H9 (cell line): Measurements from ENCODE around the gene WSCD2. TPM values are rescaled to one million over a fixed set of nuclear protein-coding genes. Genes with fewer than 3 reads are reported as not detected.

ENCODE experiments used
- DNase-seq: peaks from one replicate; pipeline ENCODE4 v3.0.0-alpha.2; 2017
- H2AFZ ChIP-seq: one replicate; pipeline ENCODE4 v1.6.1; 2013; ENCODE audit warnings: mild to moderate bottlenecking, low read length, control low read depth, moderate library complexity
- H2AK5ac ChIP-seq: 2 replicates; pipeline ENCODE4 v1.6.1; 2013; ENCODE audit warnings: low read length, control low read depth, mixed read lengths; ENCODE audit not compliant: insufficient read length
- H2BK120ac ChIP-seq: one replicate; pipeline ENCODE4 v1.6.1; 2013; ENCODE audit warnings: low read depth, mild to moderate bottlenecking, low read length, control low read depth, inconsistent platforms; ENCODE audit not compliant: poor library complexity, severe bottlenecking
- H2BK12ac ChIP-seq: 2 replicates; pipeline ENCODE4 v1.6.1; 2013; ENCODE audit warnings: low read length, control low read depth, mixed read lengths, low read depth; ENCODE audit not compliant: insufficient read length
- H2BK15ac ChIP-seq: 2 replicates; pipeline ENCODE4 v1.6.1; 2013; ENCODE audit warnings: low read depth, low read length, control low read depth
- H2BK20ac ChIP-seq: one replicate; pipeline ENCODE4 v1.6.1; 2013; ENCODE audit warnings: low read depth, mild to moderate bottlenecking, low read length, control low read depth, inconsistent platforms; ENCODE audit not compliant: poor library complexity, severe bottlenecking
- H2BK5ac ChIP-seq: 2 replicates; pipeline ENCODE4 v1.6.1; 2013; ENCODE audit warnings: low read length, control low read depth, mixed read lengths; ENCODE audit not compliant: insufficient read length
- H3K14ac ChIP-seq: 2 replicates; pipeline ENCODE4 v1.6.1; 2013; ENCODE audit warnings: low read length, control low read depth; ENCODE audit not compliant: insufficient read depth
- H3K18ac ChIP-seq: 2 replicates; pipeline ENCODE4 v1.6.1; 2013; ENCODE audit warnings: low read depth, mild to moderate bottlenecking, mixed read lengths, low read length, control low read depth; ENCODE audit not compliant: insufficient read length
- H3K23ac ChIP-seq: 2 replicates; pipeline ENCODE4 v1.6.1; 2013; ENCODE audit warnings: low read length, control low read depth, mixed read lengths, low read depth; ENCODE audit not compliant: insufficient read length
- H3K23me2 ChIP-seq: 2 replicates; pipeline ENCODE4 v1.6.1; 2013; ENCODE audit warnings: low read depth, mild to moderate bottlenecking, mixed read lengths, low read length, control low read depth; ENCODE audit not compliant: insufficient read length, poor library complexity, severe bottlenecking
- H3K27ac ChIP-seq: 2 replicates; pipeline ENCODE4 v1.5.1; 2013; ENCODE audit warnings: low read length, control low read depth, mixed read lengths, low read depth; ENCODE audit not compliant: insufficient read length
- H3K27me3 ChIP-seq: 2 replicates; pipeline ENCODE4 v1.6.1; 2013; ENCODE audit warnings: low read length, control low read depth, inconsistent platforms; ENCODE audit not compliant: insufficient read depth
- H3K4ac ChIP-seq: 2 replicates; pipeline ENCODE4 v1.6.1; 2013; ENCODE audit warnings: low read depth, mild to moderate bottlenecking, control low read depth, inconsistent platforms, low read length, moderate library complexity
- H3K4me1 ChIP-seq: 2 replicates; pipeline ENCODE4 v1.6.1; 2013; ENCODE audit warnings: low read length, control low read depth, inconsistent platforms; ENCODE audit not compliant: insufficient read depth
- H3K4me2 ChIP-seq: 2 replicates; pipeline ENCODE4 v1.6.1; 2013; ENCODE audit warnings: low read length, control low read depth, mixed read lengths; ENCODE audit not compliant: insufficient read length, insufficient read depth
- H3K56ac ChIP-seq: 2 replicates; pipeline ENCODE4 v1.6.1; 2013; ENCODE audit warnings: low read depth, mild to moderate bottlenecking, mixed read lengths, low read length, control low read depth; ENCODE audit not compliant: insufficient read length
- H3K79me1 ChIP-seq: 2 replicates; pipeline ENCODE4 v1.6.1; 2013; ENCODE audit warnings: low read depth, mild to moderate bottlenecking, moderate library complexity, low read length, control low read depth, inconsistent platforms; ENCODE audit not compliant: insufficient read depth, poor library complexity, severe bottlenecking
- H3K79me2 ChIP-seq: 2 replicates; pipeline ENCODE4 v1.6.1; 2013; ENCODE audit warnings: low read length, control low read depth, inconsistent platforms; ENCODE audit not compliant: insufficient read depth
- H3K9ac ChIP-seq: 2 replicates; pipeline ENCODE4 v1.6.1; 2013; ENCODE audit warnings: low read length, control low read depth, mixed read lengths; ENCODE audit not compliant: insufficient read length; ENCODE audit errors: extremely low read depth
- H3K9me3 ChIP-seq: one replicate; pipeline ENCODE4 v1.6.1; 2013; ENCODE audit warnings: low read depth, low read length, inconsistent platforms; ENCODE audit not compliant: control insufficient read depth
- H3T11ph ChIP-seq: one replicate; pipeline ENCODE4 v1.6.1; 2013; ENCODE audit warnings: mild to moderate bottlenecking, low read length, control low read depth, inconsistent platforms
- H4K20me1 ChIP-seq: one replicate; pipeline ENCODE4 v1.6.1; 2013; ENCODE audit not compliant: control insufficient read depth, insufficient read length, insufficient read depth
- H4K5ac ChIP-seq: 2 replicates; pipeline ENCODE4 v1.6.1; 2013; ENCODE audit warnings: low read depth, mild to moderate bottlenecking, mixed read lengths, low read length, control low read depth; ENCODE audit not compliant: insufficient read length
- H4K8ac ChIP-seq: replicated peaks from 2 replicates; pipeline ENCODE4 v1.6.1; 2013; ENCODE audit warnings: low read length, control low read depth, mixed read lengths, low read depth; ENCODE audit not compliant: insufficient read length
- H4K91ac ChIP-seq: 2 replicates; pipeline ENCODE4 v1.6.1; 2013; ENCODE audit warnings: low read depth, mild to moderate bottlenecking, moderate library complexity, mixed read lengths, low read length, control low read depth; ENCODE audit not compliant: insufficient read length
- H3K27ac Mint-ChIP-seq, 3 experiments: 2 replicates in 2 of 3; 3 replicates in 1 of 3; pipeline ENCODE4 v1.8.0; 2020 to 2021; ENCODE audit warnings: mixed read lengths in 3 of 3, mild to moderate bottlenecking in 1 of 3, moderate library complexity in 1 of 3
- H3K27me3 Mint-ChIP-seq: 2 replicates; pipeline ENCODE4 v1.8.0; 2021; ENCODE audit warnings: low read depth, mild to moderate bottlenecking, moderate library complexity, mixed read lengths
- H3K36me3 Mint-ChIP-seq, 3 experiments: 2 replicates in 2 of 3; 3 replicates in 1 of 3; pipeline ENCODE4 v1.8.0; 2020 to 2021; ENCODE audit warnings: low read depth in 3 of 3, mixed read lengths in 3 of 3; ENCODE audit not compliant: insufficient read depth in 1 of 3
- H3K4me1 Mint-ChIP-seq, 2 experiments: 2 replicates each; pipeline ENCODE4 v1.8.0; 2020; ENCODE audit warnings: mixed read lengths in 2 of 2
- H3K4me3 Mint-ChIP-seq, 2 experiments: 2 replicates in 1 of 2; 3 replicates in 1 of 2; pipeline ENCODE4 v1.8.0; 2020 to 2021; ENCODE audit warnings: mild to moderate bottlenecking in 2 of 2, mixed read lengths in 2 of 2, moderate library complexity in 1 of 2
- H3K9me3 Mint-ChIP-seq, 2 experiments: 2 replicates in 1 of 2; 3 replicates in 1 of 2; pipeline ENCODE4 v1.8.0; 2020; ENCODE audit warnings: mild to moderate bottlenecking in 2 of 2, mixed read lengths in 2 of 2, moderate library complexity in 1 of 2
- CTCF ChIP-seq: fragments of 200-600 bp; sonication (generic); conservative IDR thresholded peaks from 3 replicates; pipeline ENCODE4 v1.8.0; 2021; ENCODE audit warnings: antibody characterized with exemption, mild to moderate bottlenecking
- WGBS: extraction: QIAGEN DNeasy Blood & Tissue Kit; methylation state at CpG from one replicate; pipeline ENCODE4 v1.1.7; 2013; ENCODE audit warnings: missing lambda C conversion rate, low lambda C conversion rate, mixed read lengths; ENCODE audit not compliant: insufficient read length; ENCODE audit errors: extremely low coverage; 5-methylcytosine and 5-hydroxymethylcytosine counted together
- total RNA-seq: library from RNA; stranded (reverse); gene quantifications from 2 replicates; pipeline ENCODE4 v1.2.1, GENCODE V29; 2021

WSCD2 gene
- total RNA-seq, 1 experiment from 2014 or later = 0.92 TPM

GRCh38 chr12:108109504-108109903, 19.6 kb upstream of the WSCD2 start:
- Mint-ChIP-seq H3K36me3 (no peaks in the 10 kb centered on the region; a peak in 1 of 7 replicates), H3K4me1 (peaks cover 18 to 29% of the 10 kb centered on the region in 2 experiments), H3K9me3 (no peaks in the 10 kb centered on the region; a peak in 1 of 5 replicates), H3K27me3 (no peaks in the 10 kb centered on the region; the same call in none of the 2 replicates), H3K4me3 (no peak overlapping the region), H3K27ac (no peak overlapping the region)
- Histone ChIP-seq H3K9me3 (no peaks in the 10 kb centered on the region), H3K4me2 (no peak overlapping the region), H2BK12ac (no peak overlapping the region), H2BK5ac (no peak overlapping the region), H2BK120ac (no peak overlapping the region), H3T11ph (no peak overlapping the region), H3K18ac (no peak overlapping the region), H3K23me2 (no peaks in the 10 kb centered on the region), H3K23ac (no peak overlapping the region), H3K79me2 (no peaks in the 10 kb centered on the region), H3K79me1 (no peaks in the 10 kb centered on the region), H3K4me1 (peaks cover 10% of the 10 kb centered on the region; the same call in 1 of the 2 replicates), H2BK15ac (no peak overlapping the region), H3K14ac (no peak overlapping the region), H2BK20ac (no peak overlapping the region), H3K4ac (no peak overlapping the region), H3K56ac (no peak overlapping the region), H2AFZ (no peak overlapping the region), H4K20me1 (no peaks in the 10 kb centered on the region), H3K9ac (no peak overlapping the region), H3K27me3 (no peaks in the 10 kb centered on the region), H3K27ac (no peak overlapping the region), H4K8ac (no peak overlapping the region), H4K5ac (no peak overlapping the region), H2AK5ac (no peak overlapping the region), H4K91ac (no peak overlapping the region)
- no CpG with 5 or more reads among the region's 3 CpGs for WGBS
- DNase-seq = no peak
- TF ChIP-seq CTCF = no peak
